ENCODE measurements around the gene KRTAP8-1. TPM values are rescaled to one million over a fixed set of nuclear protein-coding genes. Genes with fewer than 3 reads are reported as not detected.

Gene KRTAP8-1
- total and polyA plus RNA-seq, 10 of the 15 experiments (the other 5 are each of a cell fraction or from before 2014, with no cell fraction given), result not detected

DNA sequence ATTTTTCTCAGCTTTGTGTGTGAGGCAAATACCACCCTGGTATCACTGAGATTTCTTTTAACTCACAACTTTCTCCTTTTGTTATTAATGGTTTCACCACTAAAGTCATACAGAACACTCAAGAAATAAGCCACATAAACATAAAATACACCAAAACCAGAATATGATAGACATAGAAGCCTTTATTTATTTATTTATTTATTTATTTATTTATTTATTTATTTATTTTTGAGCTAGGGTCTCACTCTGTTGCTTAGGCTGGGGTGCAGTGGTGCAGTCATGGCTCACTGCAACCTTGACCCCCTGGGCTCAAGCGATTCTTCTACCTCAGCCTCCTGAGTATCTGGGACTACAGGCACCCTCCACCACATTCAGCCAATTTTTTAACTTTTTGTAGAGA lies 12.5 kb downstream of the KRTAP8-1 start (continued):
- TF ChIP-seq PML (IDR thresholded peaks at IDR 0.05; ENCODE audit: low read length), result no peak

DNA sequence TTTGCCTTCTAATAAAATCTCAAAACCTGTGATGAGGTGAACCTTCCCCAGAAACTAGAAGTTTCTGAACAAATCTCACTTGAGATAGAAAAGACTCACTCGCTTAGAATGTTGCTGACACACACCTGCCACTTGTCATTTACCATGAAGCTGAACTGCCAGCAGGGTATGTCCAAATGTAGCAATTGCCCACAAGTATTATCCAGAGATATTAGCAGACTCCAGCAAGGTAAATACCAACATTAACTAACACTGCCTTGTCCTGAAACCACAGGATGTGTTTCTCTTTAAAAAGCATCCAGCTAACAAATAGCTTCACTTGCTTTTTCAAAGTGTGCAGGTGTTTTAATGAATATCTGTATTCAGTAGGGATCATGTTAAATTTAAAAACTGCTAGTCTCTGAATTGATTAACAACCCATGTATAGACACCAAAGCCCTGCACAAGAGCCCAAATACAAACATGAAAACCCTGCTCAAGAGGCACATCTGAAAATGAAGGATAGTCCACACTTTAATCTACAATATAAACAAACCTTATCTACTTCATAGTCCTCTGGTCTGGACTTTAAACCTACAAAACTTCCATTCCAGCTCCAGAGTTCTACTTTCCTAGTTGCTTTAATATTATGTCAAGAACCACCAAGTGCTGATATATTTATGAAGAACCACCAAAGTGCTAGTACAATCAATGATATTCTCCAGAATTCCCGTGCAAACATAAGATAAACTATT lies 19.3 kb downstream of the KRTAP8-1 start:
- Histone ChIP-seq H3K79me2 (ENCODE audit: control insufficient read depth, insufficient read depth, low read length) (no peaks in the 10 kb centered on the region), H3K36me3 (ENCODE audit: control insufficient read depth in 2 of 2, insufficient read depth in 2 of 2, low read length in 1 of 2) (no peaks in the 10 kb centered on the region), H2AFZ (ENCODE audit: control insufficient read depth, low read depth, low read length) (no peak overlapping the region), H3K4me2 (ENCODE audit: control insufficient read depth, insufficient read depth) (no peak overlapping the region), H4K20me1 (ENCODE audit: control insufficient read depth, insufficient read depth) (no peaks in the 10 kb centered on the region), H3K27ac (ENCODE audit: control insufficient read depth, insufficient read depth) (no peak overlapping the region), H3K4me1 (ENCODE audit: control insufficient read depth, insufficient read depth, low read length) (no peaks in the 10 kb centered on the region), H3K9me3 (replicated peaks; ENCODE audit: control insufficient read depth, insufficient read depth, low read length) (no peaks in the 10 kb centered on the region), H3K4me3 (no peak overlapping the region), H3K27me3 (replicated peaks in 1 of 2; ENCODE audit: control insufficient read depth in 2 of 2, insufficient read depth in 2 of 2, low read length in 1 of 2) (no peaks in the 10 kb centered on the region), H3K9ac (ENCODE audit: control insufficient read depth, insufficient read depth, low read length) (no peak overlapping the region)
- no peak for TF ChIP-seq CREB1 (IDR thresholded peaks at IDR 0.05; ENCODE audit: low read depth)
- no peak for TF ChIP-seq NR2C1 (IDR thresholded peaks at IDR 0.05)
- TF ChIP-seq NFYA (IDR thresholded peaks at IDR 0.05; ENCODE audit: borderline replicate concordance, low read depth, low read length), result no peak
- no peak for TF ChIP-seq BHLHE40 (IDR thresholded peaks at IDR 0.05; ENCODE audit: borderline replicate concordance in 1 of 2, low read depth in 2 of 2, low read length in 1 of 2)
- no peak for TF ChIP-seq RAD21 (IDR thresholded peaks at IDR 0.05; ENCODE audit: insufficient read depth, low read depth, low read length)
- TF ChIP-seq, protein P1, sequence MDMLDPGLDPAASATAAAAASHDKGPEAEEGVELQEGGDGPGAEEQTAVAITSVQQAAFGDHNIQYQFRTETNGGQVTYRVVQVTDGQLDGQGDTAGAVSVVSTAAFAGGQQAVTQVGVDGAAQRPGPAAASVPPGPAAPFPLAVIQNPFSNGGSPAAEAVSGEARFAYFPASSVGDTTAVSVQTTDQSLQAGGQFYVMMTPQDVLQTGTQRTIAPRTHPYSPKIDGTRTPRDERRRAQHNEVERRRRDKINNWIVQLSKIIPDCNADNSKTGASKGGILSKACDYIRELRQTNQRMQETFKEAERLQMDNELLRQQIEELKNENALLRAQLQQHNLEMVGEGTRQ (IDR thresholded peaks at IDR 0.05; ENCODE audit: borderline replicate concordance, low read depth, low read length), result no peak
- no peak for TF ChIP-seq CEBPB (IDR thresholded peaks at IDR 0.05; ENCODE audit: borderline replicate concordance in 1 of 2, low read depth in 2 of 2, low read length in 2 of 2)
- no peak for TF ChIP-seq RFX5 (IDR thresholded peaks at IDR 0.05; ENCODE audit: low read depth, low read length)
- TF ChIP-seq EED (IDR thresholded peaks at IDR 0.05; ENCODE audit: low read depth), result no peak
- TF ChIP-seq, protein P2, sequence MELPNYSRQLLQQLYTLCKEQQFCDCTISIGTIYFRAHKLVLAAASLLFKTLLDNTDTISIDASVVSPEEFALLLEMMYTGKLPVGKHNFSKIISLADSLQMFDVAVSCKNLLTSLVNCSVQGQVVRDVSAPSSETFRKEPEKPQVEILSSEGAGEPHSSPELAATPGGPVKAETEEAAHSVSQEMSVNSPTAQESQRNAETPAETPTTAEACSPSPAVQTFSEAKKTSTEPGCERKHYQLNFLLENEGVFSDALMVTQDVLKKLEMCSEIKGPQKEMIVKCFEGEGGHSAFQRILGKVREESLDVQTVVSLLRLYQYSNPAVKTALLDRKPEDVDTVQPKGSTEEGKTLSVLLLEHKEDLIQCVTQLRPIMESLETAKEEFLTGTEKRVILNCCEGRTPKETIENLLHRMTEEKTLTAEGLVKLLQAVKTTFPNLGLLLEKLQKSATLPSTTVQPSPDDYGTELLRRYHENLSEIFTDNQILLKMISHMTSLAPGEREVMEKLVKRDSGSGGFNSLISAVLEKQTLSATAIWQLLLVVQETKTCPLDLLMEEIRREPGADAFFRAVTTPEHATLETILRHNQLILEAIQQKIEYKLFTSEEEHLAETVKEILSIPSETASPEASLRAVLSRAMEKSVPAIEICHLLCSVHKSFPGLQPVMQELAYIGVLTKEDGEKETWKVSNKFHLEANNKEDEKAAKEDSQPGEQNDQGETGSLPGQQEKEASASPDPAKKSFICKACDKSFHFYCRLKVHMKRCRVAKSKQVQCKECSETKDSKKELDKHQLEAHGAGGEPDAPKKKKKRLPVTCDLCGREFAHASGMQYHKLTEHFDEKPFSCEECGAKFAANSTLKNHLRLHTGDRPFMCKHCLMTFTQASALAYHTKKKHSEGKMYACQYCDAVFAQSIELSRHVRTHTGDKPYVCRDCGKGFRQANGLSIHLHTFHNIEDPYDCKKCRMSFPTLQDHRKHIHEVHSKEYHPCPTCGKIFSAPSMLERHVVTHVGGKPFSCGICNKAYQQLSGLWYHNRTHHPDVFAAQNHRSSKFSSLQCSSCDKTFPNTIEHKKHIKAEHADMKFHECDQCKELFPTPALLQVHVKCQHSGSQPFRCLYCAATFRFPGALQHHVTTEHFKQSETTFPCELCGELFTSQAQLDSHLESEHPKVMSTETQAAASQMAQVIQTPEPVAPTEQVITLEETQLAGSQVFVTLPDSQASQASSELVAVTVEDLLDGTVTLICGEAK (IDR thresholded peaks at IDR 0.05; ENCODE audit: borderline replicate concordance), result no peak
- TF ChIP-seq ZNF274 (IDR thresholded peaks at IDR 0.05; ENCODE audit: insufficient read depth, insufficient read length), result no peak
- intact Hi-C loops (cut with micrococcal nuclease; ENCODE audit: unreplicated experiment), result no loop called here
- ChIA-PET RAD21 (ENCODE audit: unreplicated experiment) (no interaction called here), CTCF (no interaction called here), SMC1A (ENCODE audit: uncharacterized antibody, unreplicated experiment) (no interaction called here), POLR2A (no interaction called here)
- in situ Hi-C loops (cut with MboI), result no loop called here
- 0% methylated on average over 2 of the region's 2 CpGs for WGBS (ENCODE audit: insufficient coverage, insufficient replicate concordance, low lambda C conversion rate, missing lambda C conversion rate)
- DNase-seq (ENCODE audit: low read depth, low spot score) (no peak), ATAC-seq (no peak), FAIRE-seq (no peak)
- no TSS peak for BruUV-seq (replicated peaks)
